ENCODE measurements around the gene SETBP1.

The SETBP1 gene

DNA sequence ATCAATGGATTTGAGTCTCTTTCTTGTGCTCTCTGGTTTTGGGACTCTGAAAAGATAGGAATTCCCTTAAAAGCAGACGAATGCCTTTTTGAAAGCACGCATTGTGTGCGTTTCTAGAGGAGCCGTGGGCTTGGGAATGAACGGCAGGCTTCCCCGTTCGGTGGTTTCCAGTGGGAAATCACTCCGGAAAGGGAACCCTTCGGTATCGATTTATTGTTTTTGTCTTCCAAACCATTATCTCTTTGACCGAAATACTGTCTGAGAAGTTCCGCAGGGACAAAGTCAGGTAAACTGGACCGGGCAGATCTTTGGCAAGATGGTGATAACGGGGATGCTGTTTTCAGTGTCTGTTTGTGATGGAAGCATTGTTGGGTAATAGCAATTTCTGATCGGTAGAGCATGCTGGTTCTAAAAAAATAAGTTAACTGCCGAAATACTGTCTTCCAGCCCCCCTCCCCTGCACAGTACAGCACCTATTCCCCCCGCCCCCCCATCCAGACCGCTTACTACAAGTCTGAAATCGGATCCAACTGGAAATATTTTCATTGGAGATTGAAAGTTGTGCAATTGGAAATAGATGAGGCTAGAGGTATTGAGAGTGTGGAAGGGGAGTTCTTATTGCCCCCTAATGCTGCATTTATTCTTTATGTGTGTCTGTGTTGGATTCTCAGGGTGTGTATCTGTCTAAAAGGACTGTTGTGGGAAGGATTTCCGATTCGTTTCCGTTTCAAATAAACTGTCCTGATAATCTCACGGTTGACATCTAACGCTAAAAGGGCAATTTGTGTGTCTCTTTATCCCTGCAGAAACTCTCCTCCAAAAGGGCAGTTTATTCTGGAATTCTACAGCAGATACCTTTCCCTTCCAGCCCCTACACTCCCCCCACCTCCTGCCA, 635 bp downstream of the SETBP1 start:
- no peaks in the 10 kb centered on the region for H3K36me3 ChIP-seq (replicated peaks)
- H3K27ac ChIP-seq: no peak overlapping the region
- peak overlapping the region; percentile 70 for H3K4me3 ChIP-seq (ENCODE audit: low read depth, low read length)
- TF ChIP-seq, protein P1, sequence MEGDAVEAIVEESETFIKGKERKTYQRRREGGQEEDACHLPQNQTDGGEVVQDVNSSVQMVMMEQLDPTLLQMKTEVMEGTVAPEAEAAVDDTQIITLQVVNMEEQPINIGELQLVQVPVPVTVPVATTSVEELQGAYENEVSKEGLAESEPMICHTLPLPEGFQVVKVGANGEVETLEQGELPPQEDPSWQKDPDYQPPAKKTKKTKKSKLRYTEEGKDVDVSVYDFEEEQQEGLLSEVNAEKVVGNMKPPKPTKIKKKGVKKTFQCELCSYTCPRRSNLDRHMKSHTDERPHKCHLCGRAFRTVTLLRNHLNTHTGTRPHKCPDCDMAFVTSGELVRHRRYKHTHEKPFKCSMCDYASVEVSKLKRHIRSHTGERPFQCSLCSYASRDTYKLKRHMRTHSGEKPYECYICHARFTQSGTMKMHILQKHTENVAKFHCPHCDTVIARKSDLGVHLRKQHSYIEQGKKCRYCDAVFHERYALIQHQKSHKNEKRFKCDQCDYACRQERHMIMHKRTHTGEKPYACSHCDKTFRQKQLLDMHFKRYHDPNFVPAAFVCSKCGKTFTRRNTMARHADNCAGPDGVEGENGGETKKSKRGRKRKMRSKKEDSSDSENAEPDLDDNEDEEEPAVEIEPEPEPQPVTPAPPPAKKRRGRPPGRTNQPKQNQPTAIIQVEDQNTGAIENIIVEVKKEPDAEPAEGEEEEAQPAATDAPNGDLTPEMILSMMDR (IDR thresholded peaks at IDR 0.05; ENCODE audit: low read depth, low read length, missing control alignments): no peak
- no peak for DNase-seq
- H3K27me3 ChIP-seq (replicated peaks): no peaks in the 10 kb centered on the region
- in situ Hi-C loops (cut with HindIII; ENCODE audit: low pct_ligation_motif_present, low sequenced_read_pairs): no loop called here

DNA sequence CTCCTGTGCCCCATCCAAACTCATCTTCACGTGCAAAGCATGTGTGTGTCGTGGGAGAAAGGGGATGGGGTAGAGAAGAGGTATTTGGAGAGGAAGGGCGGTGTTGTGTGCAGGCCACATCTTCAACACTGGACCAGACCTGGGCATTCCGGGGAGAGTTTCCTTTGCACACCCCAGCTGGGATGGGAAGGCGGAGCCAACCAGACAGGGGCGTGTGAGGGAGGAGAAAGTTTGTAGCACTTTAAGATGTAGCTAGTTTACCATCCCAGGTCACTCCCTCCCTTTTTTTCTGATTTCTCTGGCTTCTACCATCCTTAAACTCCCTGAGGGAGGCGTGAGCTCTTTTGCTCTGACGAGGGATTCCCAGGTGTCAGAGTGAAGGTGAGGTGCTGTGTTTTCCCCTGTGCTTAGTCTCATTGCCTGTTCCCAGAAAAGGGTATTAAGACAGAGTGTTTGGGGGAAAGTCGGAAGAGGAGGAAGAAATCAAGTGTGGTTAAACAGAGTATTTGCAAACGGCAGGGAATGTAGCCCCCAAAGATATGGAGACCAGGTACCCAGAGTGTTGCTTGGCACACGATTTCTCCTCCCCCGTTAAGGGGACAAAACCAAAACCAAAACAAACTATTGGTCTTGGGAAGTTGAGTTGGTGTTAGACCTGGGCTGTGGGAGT, 1.6 kb downstream of the SETBP1 start:
- in situ Hi-C loops (cut with HindIII; ENCODE audit: low pct_ligation_motif_present, low sequenced_read_pairs): no loop called here
- Histone ChIP-seq H3K36me3 (replicated peaks) (no peaks in the 10 kb centered on the region), H3K27me3 (replicated peaks) (no peaks in the 10 kb centered on the region), H3K4me3 (ENCODE audit: low read depth, low read length) (peak overlapping the region; percentile 9), H3K27ac (no peak overlapping the region)
- TF ChIP-seq, protein P1 (IDR thresholded peaks at IDR 0.05; ENCODE audit: low read depth, low read length, missing control alignments): no peak
- no peak for DNase-seq

DNA sequence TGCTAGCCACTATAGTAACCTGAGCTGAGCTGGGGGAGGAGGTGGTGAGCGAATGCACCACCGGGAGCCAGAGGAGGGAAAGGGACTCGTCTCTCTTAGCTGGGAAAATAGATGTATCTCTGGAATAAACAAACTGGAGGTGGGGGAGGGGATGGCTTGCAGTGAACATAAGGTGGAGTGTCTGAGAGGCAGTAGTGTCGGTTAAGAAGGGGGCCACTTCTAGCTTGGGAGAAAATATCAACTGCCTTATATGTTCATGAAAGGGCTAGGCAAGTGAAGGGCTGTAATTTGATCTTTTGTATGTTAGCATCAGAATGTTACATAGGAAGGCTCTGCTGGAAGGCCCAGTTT, 2.2 kb downstream of the SETBP1 start:
- Histone ChIP-seq H3K27ac (no peak overlapping the region), H3K4me3 (ENCODE audit: low read depth, low read length) (peak overlapping the region; percentile 9), H3K27me3 (replicated peaks) (no peaks in the 10 kb centered on the region), H3K36me3 (replicated peaks) (no peaks in the 10 kb centered on the region)
- DNase-seq: no peak
- in situ Hi-C loops (cut with HindIII; ENCODE audit: low pct_ligation_motif_present, low sequenced_read_pairs): no loop called here
- TF ChIP-seq, protein P1 (IDR thresholded peaks at IDR 0.05; ENCODE audit: low read depth, low read length, missing control alignments): no peak

DNA sequence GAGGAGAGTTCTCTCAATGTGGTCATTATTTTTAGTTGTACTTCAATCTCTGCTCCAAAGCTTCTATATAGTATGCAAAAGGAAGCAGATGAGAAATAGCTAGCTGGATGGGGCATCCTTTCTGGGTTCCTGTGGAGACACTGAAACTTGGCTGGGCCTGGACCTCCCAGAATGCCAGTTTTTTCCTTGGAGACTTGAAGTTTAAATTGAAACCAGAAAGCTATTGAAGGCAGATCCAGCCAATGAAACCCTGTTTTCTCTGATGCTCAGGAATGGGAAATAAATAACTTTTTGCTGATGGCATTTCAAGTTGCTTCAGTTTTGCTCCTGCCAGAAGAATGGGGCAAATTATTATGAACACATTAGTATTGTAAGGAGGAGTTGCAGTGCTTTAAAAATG, 2.9 kb downstream of the SETBP1 start:
- Histone ChIP-seq H3K4me3 (ENCODE audit: low read depth, low read length) (no peak overlapping the region), H3K27ac (no peak overlapping the region), H3K27me3 (replicated peaks) (no peaks in the 10 kb centered on the region), H3K36me3 (replicated peaks) (no peaks in the 10 kb centered on the region)
- in situ Hi-C loops (cut with HindIII; ENCODE audit: low pct_ligation_motif_present, low sequenced_read_pairs): no loop called here
- TF ChIP-seq, protein P1 (IDR thresholded peaks at IDR 0.05; ENCODE audit: low read depth, low read length, missing control alignments): no peak
- DNase-seq: no peak

DNA sequence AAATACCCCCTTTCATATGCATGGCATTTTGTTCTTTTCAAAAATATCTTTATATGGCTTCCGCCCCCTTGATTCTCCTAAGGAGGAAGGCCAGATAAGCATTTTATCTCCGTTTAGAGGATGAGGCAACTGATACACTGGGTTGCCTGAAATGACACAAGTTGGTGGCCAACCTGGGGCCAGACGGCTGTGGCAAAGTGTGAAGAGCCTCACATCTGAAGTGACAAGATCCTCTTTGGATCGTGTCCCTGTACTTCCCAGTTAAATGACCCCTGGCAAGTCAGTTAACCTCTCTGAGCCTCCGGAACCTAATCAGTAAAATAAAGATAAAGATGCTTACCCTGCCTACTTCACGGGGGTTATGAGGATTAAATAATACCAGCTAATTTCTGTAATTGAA, 4.6 kb downstream of the SETBP1 start:
- Histone ChIP-seq H3K27ac (no peak overlapping the region), H3K4me3 (ENCODE audit: low read depth, low read length) (no peak overlapping the region), H3K27me3 (replicated peaks) (no peaks in the 10 kb centered on the region), H3K36me3 (replicated peaks) (no peaks in the 10 kb centered on the region)
- DNase-seq: no peak
- TF ChIP-seq, protein P1 (IDR thresholded peaks at IDR 0.05; ENCODE audit: low read depth, low read length, missing control alignments): no peak
- in situ Hi-C loops (cut with HindIII; ENCODE audit: low pct_ligation_motif_present, low sequenced_read_pairs): no loop called here
